Measurements from ENCODE around the gene SLC35F3. TPM values are rescaled to one million over a fixed set of nuclear protein-coding genes. Genes with fewer than 3 reads are reported as not detected.

The SLC35F3 gene
- total RNA-seq, 1 donor = not detected

- DNase-seq (ENCODE audit: insufficient read length, low spot score, missing footprints) = no peak
- Histone ChIP-seq H4K20me1 (ENCODE audit: insufficient read depth, low read length) (no peaks in the 10 kb centered on the region), H3K27me3 (ENCODE audit: insufficient read depth, low read length) (no peaks in the 10 kb centered on the region), H3K4me3 (ENCODE audit: insufficient read depth, low read length) (no peak overlapping the region), H2AFZ (ENCODE audit: low read length) (no peak overlapping the region), H3K79me2 (ENCODE audit: insufficient read depth, low read length) (no peaks in the 10 kb centered on the region), H3K36me3 (ENCODE audit: insufficient read depth, low read length) (no peaks in the 10 kb centered on the region), H3K27ac (ENCODE audit: low read depth, low read length) (no peak overlapping the region), H3K4me2 (ENCODE audit: insufficient read depth, low read length) (no peak overlapping the region), H3K4me1 (ENCODE audit: insufficient read depth, low read length) (no peaks in the 10 kb centered on the region), H3K9me3 (ENCODE audit: low read depth, low read length) (no peaks in the 10 kb centered on the region)
- TF ChIP-seq CTCF (IDR thresholded peaks at IDR 0.05; ENCODE audit: extremely low read depth, low read depth, low read length) = no peak
These were observed 389.8 kb downstream of the SLC35F3 start for GRCh38 chr1:234294109-234294817.

DNA sequence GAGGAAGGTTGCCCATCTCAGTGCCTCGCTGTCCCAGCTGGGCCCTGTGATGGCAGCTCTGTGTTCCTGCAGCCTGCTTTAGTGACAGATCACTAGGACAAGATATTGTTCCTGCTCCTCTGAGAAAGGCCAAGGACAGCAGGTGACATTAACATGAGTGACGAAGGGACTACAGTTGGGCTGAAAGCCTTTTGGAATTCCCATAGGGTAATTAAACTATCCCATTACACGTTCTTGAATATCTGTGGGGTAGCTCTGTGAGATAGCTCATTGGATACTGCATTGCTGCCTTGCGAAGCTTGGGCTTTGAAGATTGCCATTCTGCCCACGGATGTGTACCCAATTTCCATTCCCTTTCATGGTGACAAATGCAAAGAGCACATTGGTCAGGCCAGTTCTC, 390.6 kb downstream of the SLC35F3 start:
- Histone ChIP-seq H3K27me3 (ENCODE audit: insufficient read depth, low read length) (no peaks in the 10 kb centered on the region), H4K20me1 (ENCODE audit: insufficient read depth, low read length) (no peaks in the 10 kb centered on the region), H3K36me3 (ENCODE audit: insufficient read depth, low read length) (no peaks in the 10 kb centered on the region), H3K79me2 (ENCODE audit: insufficient read depth, low read length) (no peaks in the 10 kb centered on the region), H3K9me3 (ENCODE audit: low read depth, low read length) (no peaks in the 10 kb centered on the region), H3K4me1 (ENCODE audit: insufficient read depth, low read length) (no peaks in the 10 kb centered on the region), H3K4me3 (ENCODE audit: insufficient read depth, low read length) (no peak overlapping the region), H2AFZ (ENCODE audit: low read length) (no peak overlapping the region), H3K27ac (ENCODE audit: low read depth, low read length) (no peak overlapping the region), H3K4me2 (ENCODE audit: insufficient read depth, low read length) (no peak overlapping the region)
- TF ChIP-seq CTCF (IDR thresholded peaks at IDR 0.05; ENCODE audit: extremely low read depth, low read depth, low read length) = no peak
- no peak for DNase-seq (ENCODE audit: insufficient read length, low spot score, missing footprints)

- H3K36me3 ChIP-seq (ENCODE audit: insufficient read depth, low read length) = no peaks in the 10 kb centered on the region
- no peak for DNase-seq (ENCODE audit: insufficient read length, low spot score, missing footprints)
- no peak overlapping the region for H2AFZ ChIP-seq (ENCODE audit: low read length)
- no peak overlapping the region for H3K27ac ChIP-seq (ENCODE audit: low read depth, low read length)
- H3K4me1 ChIP-seq (ENCODE audit: insufficient read depth, low read length) = no peaks in the 10 kb centered on the region
- no peaks in the 10 kb centered on the region for H3K79me2 ChIP-seq (ENCODE audit: insufficient read depth, low read length)
- H3K27me3 ChIP-seq (ENCODE audit: insufficient read depth, low read length) = no peaks in the 10 kb centered on the region
- H3K4me3 ChIP-seq (ENCODE audit: insufficient read depth, low read length) = no peak overlapping the region
- H3K9me3 ChIP-seq (ENCODE audit: low read depth, low read length) = no peaks in the 10 kb centered on the region
- H3K4me2 ChIP-seq (ENCODE audit: insufficient read depth, low read length) = no peak overlapping the region
- TF ChIP-seq CTCF (IDR thresholded peaks at IDR 0.05; ENCODE audit: extremely low read depth, low read depth, low read length) = no peak
- H4K20me1 ChIP-seq (ENCODE audit: insufficient read depth, low read length) = no peaks in the 10 kb centered on the region
These were observed 391.1 kb downstream of the SLC35F3 start for GRCh38 chr1:234295626-234296025.

DNA sequence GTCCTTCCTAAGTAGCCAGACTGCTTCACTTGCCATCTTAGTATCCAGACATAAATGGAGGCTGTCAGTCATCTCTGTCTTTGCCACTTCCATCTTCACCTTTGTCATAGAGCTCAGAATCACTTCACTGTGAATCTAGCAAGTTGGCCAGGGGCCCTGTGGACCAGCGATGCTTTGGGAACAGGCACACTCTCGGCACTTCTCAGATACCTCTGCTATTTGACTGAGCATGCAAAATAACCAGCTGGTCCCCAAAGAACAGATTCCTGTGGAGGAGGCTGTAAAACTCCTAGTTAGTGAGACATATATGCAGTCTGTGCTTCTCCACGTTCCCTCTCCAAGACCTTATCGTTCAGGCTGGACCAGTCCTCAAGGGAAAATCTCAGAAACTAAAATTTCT, 392.0 kb downstream of the SLC35F3 start:
- no peaks in the 10 kb centered on the region for H3K36me3 ChIP-seq (ENCODE audit: insufficient read depth, low read length)
- H3K4me1 ChIP-seq (ENCODE audit: insufficient read depth, low read length) = no peaks in the 10 kb centered on the region
- no peaks in the 10 kb centered on the region for H3K79me2 ChIP-seq (ENCODE audit: insufficient read depth, low read length)
- H3K9me3 ChIP-seq (ENCODE audit: low read depth, low read length) = no peaks in the 10 kb centered on the region
- H3K27me3 ChIP-seq (ENCODE audit: insufficient read depth, low read length) = no peaks in the 10 kb centered on the region
- no peak overlapping the region for H3K4me2 ChIP-seq (ENCODE audit: insufficient read depth, low read length)
- TF ChIP-seq CTCF (IDR thresholded peaks at IDR 0.05; ENCODE audit: extremely low read depth, low read depth, low read length) = no peak
- H3K4me3 ChIP-seq (ENCODE audit: insufficient read depth, low read length) = no peak overlapping the region
- H2AFZ ChIP-seq (ENCODE audit: low read length) = no peak overlapping the region
- no peak for DNase-seq (ENCODE audit: insufficient read length, low spot score, missing footprints)
- no peak overlapping the region for H3K27ac ChIP-seq (ENCODE audit: low read depth, low read length)
- H4K20me1 ChIP-seq (ENCODE audit: insufficient read depth, low read length) = no peaks in the 10 kb centered on the region
